ENCODE measurements around the gene PMEL.

PMEL gene

DNA sequence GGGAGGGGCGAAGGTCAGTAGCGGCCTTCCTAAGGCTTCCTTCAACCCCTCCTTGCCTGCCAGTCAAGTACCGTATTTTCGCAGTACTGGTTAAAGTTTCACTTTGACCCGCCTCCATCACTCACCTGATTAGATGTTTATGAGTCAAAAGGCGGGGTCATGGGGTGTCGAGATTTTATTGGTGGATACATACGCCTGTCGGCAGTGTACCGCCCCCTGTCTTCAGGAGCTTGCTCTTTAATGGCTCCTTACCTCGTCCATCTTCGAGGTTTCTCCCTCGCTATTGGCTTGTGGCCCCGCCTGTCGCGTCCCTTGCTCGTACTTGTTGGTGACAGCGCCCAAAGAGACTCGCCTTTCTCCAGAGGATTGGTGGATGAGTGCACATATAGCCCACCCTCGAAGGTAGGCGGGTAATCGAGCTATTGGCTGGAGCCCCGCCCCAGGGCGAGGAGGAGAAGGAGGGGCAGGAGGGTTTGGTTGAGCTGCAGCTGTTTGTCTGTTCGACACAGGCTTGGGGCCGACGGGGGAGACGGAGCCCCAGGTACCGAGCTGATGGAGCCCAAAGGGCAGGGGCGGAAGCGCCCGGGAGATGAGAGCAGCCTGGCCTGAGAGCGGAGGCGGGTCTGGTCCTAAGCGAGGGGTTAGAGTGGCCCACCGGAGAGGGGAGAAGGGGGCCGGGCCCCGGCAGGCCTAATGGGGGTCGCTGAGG is 7.9 kb upstream of the PMEL start, which contains the start of gene RAB5B:
Gene RAB5B (plus strand): TSS at position 480 of the 709 bp plus-strand sequence. CDS start 12,883 bp downstream, outside the sequence.
- Histone ChIP-seq H3K27me3 (ENCODE audit: low read depth) (no peaks in the 10 kb centered on the region), H3K4me3 (peak within 1 kb of the TSS; percentile 78), H3K4me1 (peaks cover 10% of the 10 kb centered on the region), H3K36me3 (replicated peaks) (peaks cover 24% of the 10 kb centered on the region), H3K9me3 (no peaks in the 10 kb centered on the region)
- in situ Hi-C loops (cut with MboI; ENCODE audit: low sequenced_read_pairs) = no loop called here
- peak; percentile 99 to 100 for DNase-seq (ENCODE audit: low spot score in 2 of 2)

DNA sequence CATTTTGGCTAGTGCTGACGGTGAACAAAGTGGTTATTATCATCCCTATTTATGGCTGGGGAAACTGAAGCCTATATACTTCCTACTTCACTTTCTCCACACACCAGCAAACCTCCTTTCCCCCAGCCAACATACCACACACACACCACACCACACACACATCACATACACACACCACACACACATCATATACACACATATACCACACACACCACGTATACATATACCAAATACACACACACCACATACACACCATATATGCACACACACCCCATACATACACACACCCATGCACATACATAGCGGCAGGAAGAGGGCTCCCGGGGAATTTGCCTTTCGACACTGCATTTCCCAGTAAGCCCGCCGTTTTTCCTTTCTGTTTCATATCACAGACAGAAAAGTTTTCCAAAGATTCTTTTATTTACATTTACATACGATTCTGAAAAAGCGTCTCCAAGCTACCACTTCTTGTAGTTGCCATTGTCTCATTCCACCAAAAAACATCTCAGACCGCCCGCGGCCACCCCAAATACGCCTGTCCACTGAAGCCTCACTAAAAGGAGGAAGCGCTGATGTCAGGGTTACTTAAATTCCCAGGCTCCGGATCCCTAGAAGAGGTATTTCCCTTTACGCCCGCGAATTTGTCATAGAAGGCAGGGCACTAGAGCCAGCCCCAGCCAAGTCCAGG is 7.2 kb upstream of the PMEL start:
- no peak for DNase-seq (ENCODE audit: low spot score in 2 of 2)
- Histone ChIP-seq H3K4me1 (peaks cover 10% of the 10 kb centered on the region), H3K9me3 (no peaks in the 10 kb centered on the region), H3K27me3 (ENCODE audit: low read depth) (no peaks in the 10 kb centered on the region), H3K4me3 (peak overlapping the region; percentile 32), H3K36me3 (replicated peaks) (peaks cover 30% of the 10 kb centered on the region)
- in situ Hi-C loops (cut with MboI; ENCODE audit: low sequenced_read_pairs) = no loop called here

DNA sequence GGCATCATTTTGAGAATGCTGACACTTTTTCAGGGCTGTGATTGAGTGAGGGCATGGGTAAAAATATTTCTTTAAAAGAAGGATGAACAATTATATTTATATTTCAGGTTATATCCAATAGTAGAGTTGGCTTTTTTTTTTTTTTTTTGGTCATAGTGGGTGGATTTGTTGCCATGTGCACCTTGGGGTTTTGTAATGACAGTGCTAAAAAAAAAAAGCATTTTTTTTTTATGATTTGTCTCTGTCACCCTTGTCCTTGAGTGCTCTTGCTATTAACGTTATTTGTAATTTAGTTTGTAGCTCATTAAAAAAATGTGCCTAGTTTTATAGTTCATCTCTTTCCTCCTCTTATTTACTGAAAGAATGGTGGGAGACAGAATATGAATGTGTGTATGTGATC is 6.6 kb upstream of the PMEL start:
- no peak for DNase-seq (ENCODE audit: low spot score in 2 of 2)
- H3K36me3 ChIP-seq (replicated peaks) = peaks cover 31% of the 10 kb centered on the region
- H3K27me3 ChIP-seq (ENCODE audit: low read depth) = no peaks in the 10 kb centered on the region
- no peaks in the 10 kb centered on the region for H3K9me3 ChIP-seq
- H3K4me1 ChIP-seq = peaks cover 15% of the 10 kb centered on the region
- H3K4me3 ChIP-seq = peak overlapping the region; percentile 32; the same call in 1 of the 2 replicates
- in situ Hi-C loops (cut with MboI; ENCODE audit: low sequenced_read_pairs) = no loop called here

DNA sequence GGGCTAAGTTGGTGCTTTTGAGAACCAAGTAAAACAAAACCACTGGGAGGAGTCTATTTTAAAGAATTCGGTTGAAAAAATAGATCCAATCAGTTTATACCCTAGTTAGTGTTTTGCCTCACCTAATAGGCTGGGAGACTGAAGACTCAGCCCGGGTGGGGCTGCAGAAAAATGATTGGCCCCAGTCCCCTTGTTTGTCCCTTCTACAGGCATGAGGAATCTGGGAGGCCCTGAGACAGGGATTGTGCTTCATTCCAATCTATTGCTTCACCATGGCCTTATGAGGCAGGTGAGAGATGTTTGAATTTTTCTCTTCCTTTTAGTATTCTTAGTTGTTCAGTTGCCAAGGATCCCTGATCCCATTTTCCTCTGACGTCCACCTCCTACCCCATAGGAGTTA is 6.2 kb upstream of the PMEL start:
- no peak for DNase-seq (ENCODE audit: low spot score in 2 of 2)
- in situ Hi-C loops (cut with MboI; ENCODE audit: low sequenced_read_pairs) = no loop called here
- peaks cover 15% of the 10 kb centered on the region for H3K4me1 ChIP-seq
- peaks cover 31% of the 10 kb centered on the region for H3K36me3 ChIP-seq (replicated peaks)
- no peaks in the 10 kb centered on the region for H3K9me3 ChIP-seq
- no peaks in the 10 kb centered on the region for H3K27me3 ChIP-seq (ENCODE audit: low read depth)
- no peak overlapping the region for H3K4me3 ChIP-seq

DNA sequence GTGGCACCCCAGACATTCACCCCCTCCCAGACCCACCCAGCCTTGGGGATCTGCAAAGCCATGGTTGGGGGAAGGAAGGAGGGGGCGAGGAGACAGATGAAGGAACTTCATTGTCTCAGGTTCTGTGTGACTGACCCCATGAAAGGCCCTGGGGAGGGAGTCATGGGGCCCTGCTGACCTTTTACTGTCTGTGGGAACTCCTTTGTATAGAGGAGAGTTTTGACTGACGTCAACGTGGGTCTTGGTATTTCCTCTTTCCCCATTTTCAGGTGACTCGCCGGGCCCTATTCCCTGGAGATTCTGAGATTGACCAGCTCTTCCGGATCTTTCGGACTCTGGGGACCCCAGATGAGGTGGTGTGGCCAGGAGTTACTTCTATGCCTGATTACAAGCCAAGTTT is 4.9 kb upstream of the PMEL start:
- in situ Hi-C loops (cut with MboI; ENCODE audit: low sequenced_read_pairs) = no loop called here
- H3K4me1 ChIP-seq = peaks cover 15% of the 10 kb centered on the region
- H3K9me3 ChIP-seq = no peaks in the 10 kb centered on the region
- no peaks in the 10 kb centered on the region for H3K27me3 ChIP-seq (ENCODE audit: low read depth)
- no peak overlapping the region for H3K4me3 ChIP-seq
- H3K36me3 ChIP-seq (replicated peaks) = peaks cover 31% of the 10 kb centered on the region
- no peak for DNase-seq (ENCODE audit: low spot score in 2 of 2)

DNA sequence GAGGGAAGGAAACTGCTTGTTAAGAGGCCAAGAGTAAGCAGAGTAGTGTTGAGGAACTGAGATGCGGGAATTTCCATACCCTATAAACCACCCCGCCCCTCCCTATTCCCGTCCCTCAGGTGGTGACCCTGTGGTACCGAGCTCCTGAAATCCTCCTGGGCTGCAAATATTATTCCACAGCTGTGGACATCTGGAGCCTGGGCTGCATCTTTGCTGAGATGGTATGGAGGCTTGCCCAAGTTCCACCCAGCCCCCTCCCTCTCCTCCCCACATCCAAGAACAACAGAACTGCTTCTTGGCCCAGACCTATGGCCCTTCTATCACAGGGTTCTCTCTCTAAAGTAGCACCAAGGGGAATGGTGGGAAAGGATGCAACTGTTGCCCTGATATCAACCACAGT is 3.5 kb upstream of the PMEL start:
- H3K4me3 ChIP-seq = no peak overlapping the region
- peaks cover 31% of the 10 kb centered on the region for H3K36me3 ChIP-seq (replicated peaks)
- in situ Hi-C loops (cut with MboI; ENCODE audit: low sequenced_read_pairs) = no loop called here
- H3K27me3 ChIP-seq (ENCODE audit: low read depth) = no peaks in the 10 kb centered on the region
- no peaks in the 10 kb centered on the region for H3K9me3 ChIP-seq
- no peak for DNase-seq (ENCODE audit: low spot score in 2 of 2)
- peaks cover 10% of the 10 kb centered on the region for H3K4me1 ChIP-seq

DNA sequence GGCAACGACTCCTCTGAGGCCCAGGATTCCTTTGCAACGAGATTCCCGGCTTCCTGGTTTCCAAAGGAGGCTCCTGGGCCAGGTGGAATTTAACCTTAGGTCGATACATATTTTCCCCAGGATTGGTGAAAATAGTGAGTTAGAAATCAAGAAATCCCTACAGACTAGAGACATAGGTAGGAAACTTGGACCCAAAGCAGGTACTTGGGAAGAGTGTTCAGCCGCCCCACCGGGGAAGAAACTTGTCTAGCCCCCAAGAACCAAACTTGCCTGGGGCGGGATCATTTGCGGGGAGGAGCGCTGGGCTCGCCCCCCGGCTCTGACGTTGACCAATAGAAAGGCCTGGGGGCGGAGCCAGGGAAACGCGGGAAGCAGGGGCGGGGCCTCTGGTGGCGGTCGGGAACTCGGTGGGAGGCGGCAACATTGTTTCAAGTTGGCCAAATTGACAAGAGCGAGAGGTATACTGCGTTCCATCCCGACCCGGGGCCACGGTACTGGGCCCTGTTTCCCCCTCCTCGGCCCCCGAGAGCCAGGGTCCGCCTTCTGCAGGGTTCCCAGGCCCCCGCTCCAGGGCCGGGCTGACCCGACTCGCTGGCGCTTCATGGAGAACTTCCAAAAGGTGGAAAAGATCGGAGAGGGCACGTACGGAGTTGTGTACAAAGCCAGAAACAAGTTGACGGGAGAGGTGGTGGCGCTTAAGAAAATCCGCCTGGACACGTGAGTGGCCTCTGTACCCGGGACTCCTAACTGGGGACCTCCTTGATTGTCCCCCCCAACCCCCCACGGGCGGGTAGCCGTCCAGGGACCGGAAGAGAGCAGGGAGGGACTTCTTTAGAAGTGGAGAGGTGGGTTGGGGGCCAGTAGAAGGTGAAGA is 803 bp upstream of the PMEL start, which contains the start of gene CDK2:
Gene CDK2 (plus strand): TSS at position 423 of the 874 bp plus-strand sequence. CDS start 179 bp downstream, at position 602.
- Histone ChIP-seq H3K27me3 (ENCODE audit: low read depth) (no peaks in the 10 kb centered on the region), H3K4me3 (peak within 1 kb of the TSS; percentile 87), H3K4me1 (peaks cover 5% of the 10 kb centered on the region; the same call in 1 of the 2 replicates), H3K36me3 (replicated peaks) (peaks cover 22% of the 10 kb centered on the region), H3K9me3 (no peaks in the 10 kb centered on the region)
- DNase-seq (ENCODE audit: low spot score in 2 of 2) = peak; percentile 91 to 97
- in situ Hi-C loops (cut with MboI; ENCODE audit: low sequenced_read_pairs) = no loop called here

DNA sequence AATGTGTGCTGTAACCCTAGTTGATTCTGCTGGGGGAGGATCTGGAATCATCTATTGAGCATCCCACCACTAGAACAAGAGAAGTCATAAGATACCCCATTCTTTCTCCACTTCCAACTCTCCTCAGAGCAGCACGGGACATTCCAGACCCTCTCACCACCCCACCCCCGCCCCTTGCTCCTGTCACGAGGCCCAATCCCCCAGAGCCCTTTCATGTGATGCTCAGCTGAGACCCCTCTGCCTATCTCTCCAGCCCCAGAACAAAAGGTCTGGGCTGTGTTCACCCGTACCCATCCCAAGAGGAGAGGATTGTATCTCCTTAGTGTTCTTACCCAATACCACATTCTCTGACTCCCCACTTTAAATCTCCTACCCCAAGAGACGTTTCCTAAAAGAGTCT is 602 bp downstream of the PMEL start:
- peaks cover 5% of the 10 kb centered on the region; the same call in 1 of the 2 replicates for H3K4me1 ChIP-seq
- no peaks in the 10 kb centered on the region for H3K27me3 ChIP-seq (ENCODE audit: low read depth)
- H3K36me3 ChIP-seq (replicated peaks) = peaks cover 12% of the 10 kb centered on the region
- in situ Hi-C loops (cut with MboI; ENCODE audit: low sequenced_read_pairs) = no loop called here
- H3K4me3 ChIP-seq = no peak overlapping the region
- no peaks in the 10 kb centered on the region for H3K9me3 ChIP-seq
- no peak for DNase-seq (ENCODE audit: low spot score in 2 of 2)

DNA sequence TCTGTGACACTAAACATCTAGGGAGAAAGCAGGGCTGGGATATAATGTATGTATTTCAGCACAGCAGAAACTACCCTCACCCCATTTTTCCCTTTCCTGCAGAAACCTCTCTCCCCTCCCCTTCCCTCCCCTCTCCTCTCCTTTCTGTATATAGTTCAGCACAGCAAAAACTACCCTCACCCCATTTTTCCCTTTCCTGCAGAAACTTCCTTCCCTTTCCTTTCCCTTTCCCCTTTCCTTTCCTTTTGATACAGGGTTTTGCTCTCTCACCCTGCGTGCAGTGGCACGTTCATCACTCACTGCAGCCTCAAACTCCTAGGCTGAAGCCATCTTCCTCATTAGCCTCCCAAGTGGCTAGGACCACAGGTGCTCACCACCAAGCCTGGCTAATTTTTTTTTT is 2.1 kb downstream of the PMEL start:
- no peak for DNase-seq (ENCODE audit: low spot score in 2 of 2)
- Histone ChIP-seq H3K36me3 (replicated peaks) (peaks cover 7% of the 10 kb centered on the region), H3K27me3 (ENCODE audit: low read depth) (no peaks in the 10 kb centered on the region), H3K4me1 (peaks cover 5% of the 10 kb centered on the region; the same call in 1 of the 2 replicates), H3K9me3 (no peaks in the 10 kb centered on the region), H3K4me3 (no peak overlapping the region)
- in situ Hi-C loops (cut with MboI; ENCODE audit: low sequenced_read_pairs) = no loop called here

DNA sequence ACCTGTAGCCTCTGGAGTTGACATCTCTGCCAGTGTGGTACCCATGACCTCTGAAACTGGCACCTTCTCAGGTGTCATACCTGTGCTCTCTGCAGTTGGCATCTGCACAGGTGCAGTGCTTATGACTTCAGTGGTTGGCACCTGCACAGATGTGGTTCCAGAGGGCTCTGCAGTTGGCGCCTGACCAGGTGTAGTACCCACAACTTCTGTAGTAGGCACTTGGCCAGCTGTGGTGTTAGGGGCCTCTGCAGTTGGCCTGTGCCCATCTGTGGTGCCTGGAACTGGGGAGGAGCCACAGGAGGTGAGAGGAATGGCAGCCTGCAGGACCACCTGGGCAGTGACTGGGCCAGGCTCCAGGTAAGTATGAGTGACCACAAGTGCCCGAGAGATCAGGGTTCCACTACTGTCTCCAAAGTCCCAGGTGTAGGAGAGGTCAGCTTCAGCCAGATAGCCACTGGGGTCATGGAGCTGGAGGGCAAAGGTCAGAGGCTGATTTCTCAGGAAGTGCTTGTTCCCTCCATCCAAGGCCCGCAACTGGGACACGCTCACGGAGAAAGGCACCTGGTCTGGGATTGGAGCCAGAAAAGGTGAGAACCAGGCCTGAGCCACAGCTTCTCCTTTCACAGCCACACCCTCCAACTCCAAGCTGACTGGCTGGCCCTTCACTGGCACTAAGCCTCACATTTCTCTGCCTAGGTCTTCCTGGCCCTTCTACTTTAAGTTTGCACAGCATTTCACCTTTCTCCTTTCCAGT is 8.6 kb downstream of the PMEL start:
- no peaks in the 10 kb centered on the region for H3K9me3 ChIP-seq
- H3K4me1 ChIP-seq = no peaks in the 10 kb centered on the region
- no peak for DNase-seq (ENCODE audit: low spot score in 2 of 2)
- H3K27me3 ChIP-seq (ENCODE audit: low read depth) = no peaks in the 10 kb centered on the region
- in situ Hi-C loops (cut with MboI; ENCODE audit: low sequenced_read_pairs) = no loop called here
- no peaks in the 10 kb centered on the region for H3K36me3 ChIP-seq (replicated peaks)
- no peak overlapping the region for H3K4me3 ChIP-seq

DNA sequence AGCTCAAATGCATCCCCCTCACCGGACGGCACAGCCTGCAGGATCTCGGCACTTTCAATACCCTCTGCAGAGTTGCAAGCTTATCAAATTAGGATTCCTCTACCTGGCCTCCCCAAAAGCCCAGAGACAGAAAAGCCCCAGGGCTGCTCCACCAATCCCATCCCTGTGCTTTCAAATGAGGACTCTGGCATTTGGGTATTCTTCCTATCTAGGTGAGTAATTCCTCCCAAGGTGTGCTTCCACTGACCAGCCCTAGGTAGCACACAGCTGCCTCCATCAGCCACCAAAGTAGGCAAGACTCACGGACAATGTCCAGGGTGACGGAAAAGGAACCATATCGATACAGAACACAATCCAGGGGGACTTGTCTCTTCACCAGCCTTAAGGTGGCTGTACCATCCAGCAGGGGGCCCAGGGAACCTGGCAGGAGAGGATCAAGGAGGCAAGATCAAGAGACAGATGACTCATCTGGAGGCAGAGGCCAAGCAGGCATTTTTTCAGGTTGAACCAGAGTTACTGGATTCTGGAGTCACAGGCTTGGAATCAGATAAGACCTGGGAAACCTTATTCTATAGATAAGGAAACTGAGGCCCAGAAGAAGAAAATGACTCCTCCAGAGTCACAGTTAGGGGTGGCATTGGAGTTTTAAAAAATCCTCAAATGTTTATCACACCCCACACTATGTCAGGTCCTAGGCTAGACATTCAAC is 9.9 kb downstream of the PMEL start:
- no peak overlapping the region for H3K4me3 ChIP-seq
- no peaks in the 10 kb centered on the region; the same call in 1 of the 2 replicates for H3K36me3 ChIP-seq (replicated peaks)
- no peaks in the 10 kb centered on the region for H3K4me1 ChIP-seq
- in situ Hi-C loops (cut with MboI; ENCODE audit: low sequenced_read_pairs) = no loop called here
- no peaks in the 10 kb centered on the region for H3K9me3 ChIP-seq
- peak in 1 of 2 experiments; percentile 40 for DNase-seq (ENCODE audit: low spot score in 2 of 2)
- H3K27me3 ChIP-seq (ENCODE audit: low read depth) = no peaks in the 10 kb centered on the region

DNA sequence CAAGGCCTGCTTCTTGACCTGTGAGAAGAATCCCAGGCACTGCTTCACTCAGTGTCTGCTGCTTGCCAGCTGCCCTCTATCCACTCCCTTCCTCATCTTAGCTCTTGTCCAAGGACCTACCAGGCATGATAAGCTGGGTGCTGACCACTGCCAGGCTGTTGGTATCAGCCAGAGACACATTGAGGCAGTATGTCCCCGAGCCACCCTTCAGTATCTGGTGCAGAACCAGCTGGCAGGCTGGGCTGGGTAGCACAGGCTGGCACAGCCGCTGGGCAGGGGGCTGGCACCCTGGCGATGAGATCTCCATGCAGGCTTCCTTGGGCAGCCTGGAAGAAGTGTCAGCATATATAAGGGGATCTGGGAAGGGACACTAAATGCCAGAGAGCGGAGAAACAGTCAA is 10.5 kb downstream of the PMEL start:
- Histone ChIP-seq H3K4me3 (no peak overlapping the region), H3K27me3 (ENCODE audit: low read depth) (no peaks in the 10 kb centered on the region), H3K36me3 (replicated peaks) (no peaks in the 10 kb centered on the region; the same call in 1 of the 2 replicates), H3K4me1 (no peaks in the 10 kb centered on the region), H3K9me3 (no peaks in the 10 kb centered on the region)
- in situ Hi-C loops (cut with MboI; ENCODE audit: low sequenced_read_pairs) = no loop called here
- DNase-seq (ENCODE audit: low spot score in 2 of 2) = no peak
